Karpas-422 (cell line): ENCODE data around the gene CCL26. TPM values are rescaled to one million over a fixed set of nuclear protein-coding genes. Genes with fewer than 3 reads are reported as not detected.
"Not testable (repeated sequence)": the region's sequence is repeated elsewhere in the genome, so short reads cannot be mapped to it uniquely, and the experiment has no call there.

Experiments
- DNase-seq: peaks from one replicate; pipeline ENCODE4 v3.0.0-alpha.2; 2015
- H2AFZ ChIP-seq: fragments of 200-600 bp; sonication (generic); 2 replicates; pipeline ENCODE4 v1.6.1; 2014; ENCODE audit warnings: antibody characterized with exemption, low read length, mixed read lengths
- H3K27ac ChIP-seq: fragments of 200-600 bp; sonication (generic); 2 replicates; pipeline ENCODE4 v1.5.1; 2014; ENCODE audit warnings: mild to moderate bottlenecking, low read length, moderate library complexity
- H3K27me3 ChIP-seq: fragments of 200-600 bp; sonication (generic); 2 replicates; pipeline ENCODE4 v1.6.1; 2014; ENCODE audit warnings: low read length, mixed read lengths
- H3K36me3 ChIP-seq: fragments of 200-600 bp; sonication (generic); 2 replicates; pipeline ENCODE4 v1.6.1; 2014; ENCODE audit warnings: low read length, mixed read lengths; ENCODE audit not compliant: insufficient read depth
- H3K4me1 ChIP-seq: fragments of 200-600 bp; sonication (generic); 2 replicates; pipeline ENCODE4 v1.6.1; 2014; ENCODE audit warnings: mild to moderate bottlenecking, low read length, mixed read lengths
- H3K4me2 ChIP-seq: fragments of 200-600 bp; sonication (generic); 2 replicates; pipeline ENCODE4 v1.6.1; 2014; ENCODE audit warnings: low read length, low read depth, mild to moderate bottlenecking; ENCODE audit not compliant: poor library complexity, severe bottlenecking
- H3K4me3 ChIP-seq: fragments of 200-600 bp; sonication (generic); 2 replicates; pipeline ENCODE4 v1.5.1; 2014; ENCODE audit warnings: mild to moderate bottlenecking, antibody characterized with exemption, low read length, mixed read lengths
- H3K79me2 ChIP-seq: fragments of 200-600 bp; sonication (generic); 2 replicates; pipeline ENCODE4 v1.6.1; 2014; ENCODE audit warnings: mild to moderate bottlenecking, low read length, mixed read lengths
- H3K9ac ChIP-seq: fragments of 200-600 bp; sonication (generic); 2 replicates; pipeline ENCODE4 v1.6.0; 2014; ENCODE audit warnings: low read length
- H3K9me2 ChIP-seq: fragments of 200-600 bp; sonication (generic), shearing (Covaris generic); replicated peaks from 2 replicates; pipeline ENCODE4 v1.6.0; 2014; ENCODE audit warnings: mild to moderate bottlenecking, low read length, moderate library complexity; ENCODE audit not compliant: insufficient read depth
- H3K9me3 ChIP-seq: fragments of 300-700, 200-600 bp; sonication (generic); 2 replicates; pipeline ENCODE4 v1.6.1; 2014; ENCODE audit warnings: low read length, mixed read lengths
- H4K20me1 ChIP-seq: fragments of 200-600 bp; sonication (generic); 2 replicates; pipeline ENCODE4 v1.6.1; 2014; ENCODE audit warnings: mild to moderate bottlenecking, antibody characterized with exemption, low read length, low read depth; ENCODE audit not compliant: insufficient read depth
- total RNA-seq: library from RNA; depleted of rRNA; stranded (reverse); fragments of >200 nt; shearing (Covaris generic); gene quantifications from 2 replicates; pipeline ENCODE4 v1.2.3, GENCODE V29; 2014; ENCODE audit warnings: low replicate concordance

The CCL26 gene
- total RNA-seq, 1 experiment from 2014 or later, result not detected

- Histone ChIP-seq H3K4me3 (no peak overlapping the region), H4K20me1 (no peaks in the 10 kb centered on the region), H3K79me2 (no peaks in the 10 kb centered on the region), H3K9me3 (no peaks in the 10 kb centered on the region), H2AFZ (no peak overlapping the region), H3K4me2 (no peak overlapping the region), H3K27ac (no peak overlapping the region), H3K9me2 (no peaks in the 10 kb centered on the region), H3K4me1 (peaks cover 2% of the 10 kb centered on the region; the same call in 1 of the 2 replicates), H3K9ac (no peak overlapping the region), H3K27me3 (no peaks in the 10 kb centered on the region), H3K36me3 (no peaks in the 10 kb centered on the region)
- no peak for DNase-seq
Observed at GRCh38 chr7:75732764-75733630, 39.0 kb downstream of the CCL26 start.

DNA sequence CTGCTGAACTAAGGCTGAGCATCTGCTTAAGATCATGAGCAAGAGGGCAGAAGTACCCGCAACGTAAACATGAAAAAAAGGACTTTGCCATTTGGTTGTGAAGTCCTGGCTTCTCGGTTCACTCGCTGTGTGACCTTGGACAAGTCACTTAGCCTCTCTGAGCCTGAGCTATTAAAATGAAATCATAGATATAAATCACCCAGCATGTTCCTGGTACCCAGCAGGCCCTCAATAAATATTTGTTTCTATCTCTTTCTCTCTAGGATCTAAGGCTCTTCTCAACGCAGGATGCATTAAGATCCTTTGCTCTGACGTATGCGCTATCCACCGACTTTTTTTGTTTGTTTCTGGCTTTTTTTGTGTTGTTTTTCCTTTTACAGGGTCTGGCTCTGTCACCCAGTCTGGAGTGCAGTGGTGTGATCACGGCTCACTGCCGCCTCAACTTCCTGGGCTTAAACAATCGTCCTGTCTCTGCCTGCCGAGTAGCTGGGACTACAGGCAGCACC lies 39.9 kb downstream of the CCL26 start:
- no peaks in the 10 kb centered on the region for H3K36me3 ChIP-seq
- H3K4me2 ChIP-seq, result no peak overlapping the region
- H3K9me3 ChIP-seq, result no peaks in the 10 kb centered on the region
- H3K4me1 ChIP-seq, result no peaks in the 10 kb centered on the region
- no peak overlapping the region for H3K9ac ChIP-seq
- no peak overlapping the region for H2AFZ ChIP-seq
- no peaks in the 10 kb centered on the region for H3K79me2 ChIP-seq
- H4K20me1 ChIP-seq, result no peaks in the 10 kb centered on the region
- no peak for DNase-seq
- no peak overlapping the region for H3K27ac ChIP-seq
- no peak overlapping the region for H3K4me3 ChIP-seq
- H3K27me3 ChIP-seq, result no peaks in the 10 kb centered on the region
- no peaks in the 10 kb centered on the region for H3K9me2 ChIP-seq

GRCh38 chr7:75729851-75730274 lies 42.1 kb downstream of the CCL26 start:
- no peak for DNase-seq
- H3K4me3 ChIP-seq, result no peak overlapping the region
- H2AFZ ChIP-seq, result no peak overlapping the region
- no peak overlapping the region for H3K4me2 ChIP-seq
- no peak overlapping the region for H3K9ac ChIP-seq
- H4K20me1 ChIP-seq, result no peaks in the 10 kb centered on the region
- no peaks in the 10 kb centered on the region for H3K9me3 ChIP-seq
- no peaks in the 10 kb centered on the region for H3K27me3 ChIP-seq
- H3K9me2 ChIP-seq, result no peaks in the 10 kb centered on the region
- no peaks in the 10 kb centered on the region for H3K4me1 ChIP-seq
- no peaks in the 10 kb centered on the region for H3K79me2 ChIP-seq
- no peak overlapping the region for H3K27ac ChIP-seq
- H3K36me3 ChIP-seq, result no peaks in the 10 kb centered on the region

DNA sequence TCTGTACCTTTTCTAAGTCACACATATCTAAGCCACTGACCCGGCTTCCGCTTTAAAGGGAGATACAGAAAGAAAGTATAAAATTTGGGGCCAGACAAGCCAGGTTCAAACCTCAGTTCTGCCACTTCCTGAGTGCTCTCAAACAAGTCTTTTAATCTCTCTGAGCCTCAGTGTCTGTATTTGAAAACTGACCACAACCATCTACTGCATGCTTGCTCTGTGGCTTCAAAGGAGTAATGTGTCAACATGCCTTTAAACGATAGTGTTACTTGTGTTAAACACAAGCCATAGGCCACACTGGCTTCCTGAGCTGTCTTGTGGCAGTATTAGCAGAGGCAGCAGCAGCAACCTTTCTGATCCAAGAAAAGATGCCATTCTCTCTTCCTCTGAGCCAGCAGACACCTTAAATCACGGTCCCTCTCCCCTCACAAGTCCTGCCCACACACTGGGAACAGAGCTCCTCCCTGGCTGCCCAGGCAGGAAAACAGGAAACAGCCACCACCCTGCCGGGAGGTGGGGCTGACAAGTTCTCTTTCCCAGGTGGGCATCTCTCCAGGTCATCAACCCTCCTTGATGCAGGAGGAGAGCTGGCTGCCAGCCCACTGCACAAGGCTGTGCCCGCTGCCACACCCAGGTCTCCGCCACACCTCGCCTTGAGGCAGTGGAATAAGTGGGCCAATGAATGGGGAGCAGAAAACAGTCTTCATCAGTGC lies 44.0 kb downstream of the CCL26 start:
- H3K36me3 ChIP-seq, result no peaks in the 10 kb centered on the region
- no peak for DNase-seq
- H3K9me3 ChIP-seq, result no peaks in the 10 kb centered on the region
- H3K9me2 ChIP-seq, result no peaks in the 10 kb centered on the region
- H4K20me1 ChIP-seq, result no peaks in the 10 kb centered on the region
- no peaks in the 10 kb centered on the region for H3K4me1 ChIP-seq
- H3K27ac ChIP-seq, result no peak overlapping the region
- no peak overlapping the region for H3K4me3 ChIP-seq
- no peaks in the 10 kb centered on the region for H3K27me3 ChIP-seq
- H3K9ac ChIP-seq, result no peak overlapping the region
- no peak overlapping the region for H2AFZ ChIP-seq
- no peak overlapping the region for H3K4me2 ChIP-seq
- H3K79me2 ChIP-seq, result no peaks in the 10 kb centered on the region

DNA sequence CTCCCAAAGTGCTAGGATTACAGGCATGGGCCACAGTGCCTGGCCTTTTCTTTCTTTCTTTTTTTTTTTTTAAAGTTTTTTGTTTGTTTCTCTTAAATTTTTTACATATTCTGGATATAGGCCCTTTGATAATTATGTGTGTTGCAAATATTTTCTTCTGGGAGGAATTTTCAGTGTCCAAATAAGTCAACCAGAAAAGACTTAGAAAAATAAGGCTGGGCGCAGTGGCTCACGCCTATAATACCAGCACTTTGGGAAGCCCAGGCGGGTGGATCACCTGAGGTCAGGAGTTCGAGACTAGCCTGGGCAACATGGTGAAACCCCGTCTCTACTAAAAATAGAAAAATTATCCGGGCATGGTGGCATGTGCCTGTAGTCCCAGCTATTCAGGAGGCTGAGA lies 44.7 kb downstream of the CCL26 start:
- not testable (repeated sequence) for H4K20me1 ChIP-seq, H3K4me3 ChIP-seq, DNase-seq, H3K9me2 ChIP-seq, H2AFZ ChIP-seq, H3K27ac ChIP-seq, H3K36me3 ChIP-seq, H3K9ac ChIP-seq, H3K4me1 ChIP-seq, H3K4me2 ChIP-seq, H3K79me2 ChIP-seq, H3K27me3 ChIP-seq, H3K9me3 ChIP-seq

GRCh38 chr7:75725306-75725705 lies 46.7 kb downstream of the CCL26 start:
- Histone ChIP-seq H3K4me1 (no peaks in the 10 kb centered on the region), H3K79me2 (no peaks in the 10 kb centered on the region), H3K27ac (no peak overlapping the region), H3K9ac (no peak overlapping the region), H2AFZ (no peak overlapping the region), H3K27me3 (no peaks in the 10 kb centered on the region), H3K9me2 (no peaks in the 10 kb centered on the region), H3K4me3 (no peak overlapping the region), H3K4me2 (no peak overlapping the region), H4K20me1 (no peaks in the 10 kb centered on the region), H3K9me3 (no peaks in the 10 kb centered on the region), H3K36me3 (no peaks in the 10 kb centered on the region)
- DNase-seq, result no peak

DNA sequence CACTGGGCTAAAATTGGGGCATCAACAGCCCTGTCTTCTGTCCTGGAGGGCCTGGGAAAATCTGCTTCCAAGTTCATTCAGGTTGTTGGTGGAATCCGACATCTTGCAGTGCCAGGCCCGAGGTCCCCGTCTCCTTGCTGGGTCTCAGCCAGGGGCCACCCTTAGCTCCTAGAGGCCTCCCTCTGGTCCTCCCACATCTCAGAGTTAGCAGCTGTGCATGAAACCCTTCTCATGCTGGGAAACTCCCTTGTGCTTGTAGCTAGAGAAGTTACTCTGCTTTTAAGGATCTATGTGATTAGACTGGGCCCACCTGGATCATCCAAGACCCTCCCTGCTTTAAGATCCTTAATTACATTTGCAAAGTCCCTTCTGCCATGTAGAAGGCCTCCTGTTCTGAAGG lies 48.6 kb downstream of the CCL26 start:
- Histone ChIP-seq H3K9me2 (no peaks in the 10 kb centered on the region), H3K27me3 (no peaks in the 10 kb centered on the region), H3K4me1 (no peaks in the 10 kb centered on the region), H3K79me2 (no peaks in the 10 kb centered on the region), H3K27ac (no peak overlapping the region), H3K9me3 (no peaks in the 10 kb centered on the region), H3K4me2 (no peak overlapping the region), H4K20me1 (no peaks in the 10 kb centered on the region), H2AFZ (no peak overlapping the region), H3K36me3 (no peaks in the 10 kb centered on the region), H3K9ac (no peak overlapping the region), H3K4me3 (no peak overlapping the region)
- no peak for DNase-seq

GRCh38 chr7:75722373-75722772 lies 49.6 kb downstream of the CCL26 start:
- Histone ChIP-seq H3K27ac (no peak overlapping the region), H3K4me2 (no peak overlapping the region), H3K79me2 (no peaks in the 10 kb centered on the region), H3K36me3 (no peaks in the 10 kb centered on the region), H3K9me3 (no peaks in the 10 kb centered on the region), H4K20me1 (no peaks in the 10 kb centered on the region), H3K4me1 (no peaks in the 10 kb centered on the region), H3K9me2 (no peaks in the 10 kb centered on the region), H3K27me3 (no peaks in the 10 kb centered on the region), H3K4me3 (no peak overlapping the region), H3K9ac (no peak overlapping the region), H2AFZ (no peak overlapping the region)
- no peak for DNase-seq
